CMK (cell line): ENCODE results near the gene INPP4B.

ENCODE experiments used
- DNase-seq: peaks from one replicate; pipeline ENCODE4 v3.0.0-alpha.2; 2010; ENCODE audit warnings: low read depth

INPP4B gene

GRCh38 chr4:142292231-142292630, 553.9 kb downstream of the INPP4B start:
- DNase-seq: no peak

DNA sequence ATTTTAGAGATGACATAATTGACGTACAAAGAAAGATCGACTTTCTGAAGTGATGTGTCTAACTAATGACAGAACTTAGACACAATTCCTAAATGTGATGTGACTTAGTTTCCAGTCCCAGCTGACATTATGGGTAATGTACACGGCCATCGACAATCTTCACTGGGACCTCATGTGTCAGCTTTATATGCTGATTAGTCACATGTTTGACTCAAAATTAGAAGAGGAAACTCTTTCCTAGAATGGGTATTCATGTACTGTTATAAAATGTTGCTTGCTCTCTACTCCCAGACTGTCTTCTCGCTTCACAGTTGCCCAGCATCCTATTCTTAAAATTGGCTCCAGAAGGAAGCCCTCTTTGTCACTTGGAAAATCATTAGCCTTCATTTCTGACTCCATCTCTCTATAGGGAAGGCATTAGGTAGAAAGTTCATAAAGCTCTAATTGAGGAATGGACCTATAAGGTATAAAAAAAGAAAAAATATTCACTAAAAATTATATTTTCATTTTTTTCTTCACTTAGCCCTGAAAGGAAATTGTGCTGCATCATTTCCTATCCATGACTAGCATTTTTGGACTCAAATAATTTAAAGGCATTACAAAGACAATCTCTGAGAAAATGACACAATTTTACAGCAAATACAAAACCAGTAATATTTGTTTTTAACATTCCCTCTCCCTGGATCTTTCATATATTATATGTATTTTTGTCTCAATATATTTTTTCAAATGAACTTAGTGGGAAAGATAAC, 554.6 kb downstream of the INPP4B start:
- DNase-seq: no peak

- no peak for DNase-seq
These were observed 558.7 kb downstream of the INPP4B start for GRCh38 chr4:142287371-142287770.

DNA sequence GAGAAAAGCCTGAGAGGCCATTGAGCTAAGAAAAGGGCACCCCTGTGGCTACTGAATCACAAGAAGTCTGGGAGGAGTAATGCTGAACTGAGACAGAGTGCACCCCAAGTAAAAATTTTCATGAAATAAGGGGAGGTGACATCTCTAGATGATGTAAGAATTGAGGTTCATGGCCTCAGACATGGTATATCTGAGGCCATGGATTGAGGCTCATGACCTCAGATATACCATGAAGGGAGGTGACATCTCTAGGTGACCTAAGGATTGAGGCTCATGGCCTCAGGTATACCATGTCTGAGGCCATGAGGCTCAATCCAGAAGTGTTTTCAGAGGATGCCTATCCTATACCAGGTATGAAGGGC, 560.9 kb downstream of the INPP4B start:
- DNase-seq: no peak

DNA sequence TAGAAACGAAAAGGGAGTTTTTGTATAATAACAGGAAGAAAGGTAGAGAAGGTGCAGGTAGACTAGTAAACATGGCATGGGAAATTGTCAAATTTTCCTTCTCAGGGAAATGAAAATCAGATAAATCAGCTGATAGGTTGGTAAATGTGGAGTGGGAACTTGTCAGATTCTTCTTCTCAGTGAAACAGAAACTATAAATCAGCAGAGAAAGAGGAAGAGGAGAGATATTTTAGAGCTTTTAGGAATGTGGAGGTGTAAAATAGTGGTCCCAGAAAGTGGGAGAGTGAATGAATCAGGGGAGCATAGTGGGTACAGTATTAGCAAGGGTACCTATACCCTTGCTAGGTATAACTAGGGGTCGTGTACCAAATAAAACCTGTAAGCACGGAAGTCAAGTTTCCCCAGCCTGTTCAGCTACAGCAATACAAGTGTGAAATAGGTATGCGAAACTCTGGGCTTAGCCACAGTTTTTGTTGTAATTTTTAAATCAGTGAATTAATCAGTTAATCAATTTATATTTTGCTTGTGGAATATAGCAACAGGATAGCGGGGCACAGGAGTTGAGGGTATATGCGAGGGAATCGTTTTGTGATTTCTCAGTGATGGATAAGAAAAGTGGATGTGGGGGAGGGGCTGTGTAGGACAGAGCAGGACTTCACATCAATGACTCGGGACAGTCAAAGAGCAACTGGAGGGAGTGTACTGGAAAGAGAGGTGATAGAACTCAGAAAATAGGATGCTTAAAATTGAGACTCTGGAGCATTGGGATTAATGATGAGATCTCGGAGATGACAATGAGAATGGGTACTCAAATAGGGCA, 561.5 kb downstream of the INPP4B start:
- no peak for DNase-seq

- DNase-seq: peak; percentile 15
These were observed 563.1 kb downstream of the INPP4B start for GRCh38 chr4:142282870-142283431.

GRCh38 chr4:142281999-142282398, 564.1 kb downstream of the INPP4B start:
- no peak for DNase-seq

DNA sequence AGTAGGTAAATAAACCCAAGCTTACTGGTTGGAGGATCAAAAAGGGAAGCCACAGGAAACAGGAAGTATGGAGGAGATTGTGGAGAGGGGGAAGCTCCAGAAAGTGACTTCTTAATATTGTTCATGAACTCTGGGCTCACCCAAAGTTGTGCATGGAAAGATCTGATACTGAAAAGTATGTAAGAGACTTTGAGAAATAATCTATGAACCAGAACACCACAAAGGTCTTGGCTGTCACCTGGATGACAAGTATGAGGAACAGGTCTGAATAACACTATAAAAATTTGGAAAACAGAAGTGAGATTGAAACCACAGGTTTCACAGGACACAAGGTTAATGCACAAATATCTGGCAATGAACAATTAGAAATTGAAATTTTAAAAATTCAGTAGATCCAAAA, 567.4 kb downstream of the INPP4B start:
- no peak for DNase-seq

GRCh38 chr4:142278171-142278570, 567.9 kb downstream of the INPP4B start:
- no peak for DNase-seq

DNA sequence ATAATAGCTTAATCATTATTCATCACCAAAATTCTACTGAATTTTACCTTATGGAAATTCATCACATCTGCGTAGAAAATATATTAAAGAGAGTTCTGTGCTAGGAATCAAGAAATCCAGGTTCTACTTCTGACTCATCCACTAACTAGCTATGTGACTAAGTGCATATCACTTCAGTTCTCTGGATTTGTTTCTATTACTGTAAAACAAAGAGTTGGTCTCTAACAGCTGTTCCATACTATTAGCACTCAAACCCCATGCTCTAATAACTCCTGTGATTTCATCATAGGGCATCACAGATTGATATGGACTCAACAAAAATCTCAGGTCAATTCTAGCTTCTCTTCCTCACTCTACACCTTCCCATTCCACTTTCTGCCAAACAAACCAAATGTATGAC, 572.0 kb downstream of the INPP4B start:
- no peak for DNase-seq

DNA sequence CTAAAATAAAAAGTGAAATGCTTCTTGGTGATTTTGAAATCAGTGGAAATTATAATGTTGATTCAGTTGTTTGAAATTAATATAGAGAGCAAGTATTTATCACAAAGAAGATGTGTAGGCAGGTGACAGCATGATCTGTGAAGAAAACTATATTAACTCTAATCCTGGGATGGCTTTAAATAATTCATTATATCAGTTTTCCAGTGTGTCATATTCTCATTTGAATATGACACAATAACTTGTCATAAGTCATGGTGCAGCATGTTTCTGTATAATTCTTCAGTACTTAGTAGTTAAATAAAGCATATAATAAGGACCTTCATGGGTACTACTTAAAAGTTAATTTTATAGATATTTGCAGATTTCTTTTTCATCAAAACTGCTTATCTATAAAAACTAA, 573.6 kb downstream of the INPP4B start:
- DNase-seq: no peak

DNA sequence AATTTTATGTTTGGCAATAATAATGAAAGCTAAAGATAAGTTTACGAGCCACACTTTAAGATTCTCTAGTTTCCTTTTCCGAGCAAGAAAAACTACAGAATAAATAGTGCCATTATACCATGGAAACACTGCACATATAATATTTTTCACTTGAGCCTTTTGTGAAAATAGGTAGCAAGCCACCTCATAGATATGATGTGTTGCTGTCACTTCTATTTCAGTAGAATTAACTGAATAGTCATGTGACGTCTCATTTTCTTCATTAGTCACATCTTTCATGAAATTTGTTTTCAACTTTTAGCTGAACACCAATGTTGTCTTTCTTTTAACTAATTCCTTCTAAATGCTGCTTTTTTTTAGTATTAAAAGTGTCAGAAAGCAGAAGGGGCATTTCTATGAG, 574.3 kb downstream of the INPP4B start:
- no peak for DNase-seq

GRCh38 chr4:142267101-142267500, 579.0 kb downstream of the INPP4B start:
- DNase-seq: no peak

GRCh38 chr4:142265946-142266345, 580.2 kb downstream of the INPP4B start:
- DNase-seq: no peak

DNA sequence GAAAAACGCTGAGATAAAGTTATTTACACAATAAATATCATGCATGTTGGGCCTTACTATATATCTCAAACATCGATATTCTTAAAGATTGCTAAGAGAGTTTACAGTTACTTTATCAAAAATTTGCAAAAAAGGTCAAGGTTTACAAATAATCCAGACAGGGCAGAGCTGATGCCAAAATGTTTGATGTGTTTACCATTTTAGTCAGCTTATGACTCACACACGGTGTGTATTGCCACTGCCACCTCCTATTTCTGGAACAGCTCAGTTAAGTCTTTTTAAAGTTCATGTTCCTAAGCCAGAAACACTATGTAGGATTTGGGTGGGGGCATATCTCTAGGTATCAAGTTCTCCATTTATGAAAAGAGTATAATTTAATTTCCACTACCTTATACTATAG, 580.6 kb downstream of the INPP4B start:
- no peak for DNase-seq

GRCh38 chr4:142264961-142265360, 581.1 kb downstream of the INPP4B start:
- peak; percentile 1 for DNase-seq

DNA sequence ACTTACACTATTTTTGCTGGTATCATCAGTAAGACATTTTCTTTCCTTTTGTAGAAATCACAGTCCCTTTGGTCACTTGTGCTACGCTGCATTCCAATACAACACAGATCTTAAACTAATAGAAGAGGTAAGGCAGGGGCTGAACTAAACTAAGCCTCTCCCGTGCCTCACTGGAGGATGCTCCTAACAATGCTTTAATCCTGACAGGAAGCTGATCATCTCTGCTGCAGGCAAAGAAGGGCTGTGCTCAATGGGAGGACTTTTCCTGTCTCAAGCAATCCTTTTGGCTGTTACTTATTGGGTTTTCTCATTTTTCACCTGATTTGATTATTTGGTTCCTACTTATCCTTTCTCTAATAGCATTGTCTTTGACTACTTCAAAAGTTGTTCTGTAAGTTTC, 583.1 kb downstream of the INPP4B start:
- DNase-seq: no peak

DNA sequence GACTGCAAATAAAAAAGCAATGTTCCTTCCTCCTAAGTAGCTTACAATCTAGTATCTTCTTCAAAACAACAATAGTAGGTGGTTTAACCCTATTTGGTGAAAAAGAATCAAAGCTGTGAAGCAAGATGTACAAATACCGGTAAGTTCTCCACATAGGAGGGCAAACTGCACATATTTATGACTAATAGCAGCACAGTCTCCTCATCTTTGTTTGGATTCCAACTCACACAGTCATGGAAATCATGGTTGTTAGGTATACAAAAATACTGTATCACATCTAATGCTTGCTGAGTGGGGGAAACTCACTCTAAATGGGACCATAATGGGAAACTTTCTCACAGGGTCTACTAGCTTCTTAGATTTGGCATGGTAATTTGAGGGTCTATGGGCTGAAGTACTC, 597.2 kb downstream of the INPP4B start:
- DNase-seq: no peak

GRCh38 chr4:142243255-142243654, 602.8 kb downstream of the INPP4B start:
- DNase-seq: no peak

DNA sequence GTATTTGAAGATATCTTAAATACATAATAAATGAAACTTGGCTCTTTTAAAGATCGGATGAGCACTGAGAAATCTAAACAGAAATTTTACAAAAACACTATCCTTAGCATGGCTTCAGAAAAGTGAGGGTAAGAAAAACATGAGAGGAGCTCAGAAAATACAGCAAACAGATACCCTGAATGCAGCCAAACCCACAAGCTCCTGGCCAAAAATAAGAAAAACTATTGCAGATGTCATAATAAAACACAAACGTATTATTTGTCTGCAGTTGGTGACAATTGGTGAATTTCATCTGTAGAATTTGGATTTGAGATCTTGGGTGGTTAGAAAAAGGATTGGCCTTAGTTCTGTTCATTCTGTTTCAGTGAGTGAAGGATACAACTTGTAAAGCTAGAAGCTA, 603.9 kb downstream of the INPP4B start:
- no peak for DNase-seq

DNA sequence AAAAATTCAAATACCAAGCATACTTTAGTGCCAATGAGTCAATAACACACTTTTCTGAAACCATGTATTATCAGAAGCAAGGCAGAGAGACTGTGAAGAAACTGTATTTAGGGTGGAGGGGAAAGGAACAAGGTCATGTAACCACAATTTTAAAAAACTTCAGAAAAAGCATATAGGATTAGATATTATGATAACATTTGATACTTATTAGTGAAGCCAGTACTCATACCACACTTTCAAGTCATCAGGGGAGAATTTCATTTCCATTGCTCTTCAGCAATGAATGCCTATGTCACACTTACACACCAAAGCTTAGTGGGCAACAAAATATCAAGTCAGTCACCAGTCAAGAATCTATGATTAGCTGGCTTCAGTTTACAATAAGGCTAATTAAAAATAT, 607.5 kb downstream of the INPP4B start:
- no peak for DNase-seq

DNA sequence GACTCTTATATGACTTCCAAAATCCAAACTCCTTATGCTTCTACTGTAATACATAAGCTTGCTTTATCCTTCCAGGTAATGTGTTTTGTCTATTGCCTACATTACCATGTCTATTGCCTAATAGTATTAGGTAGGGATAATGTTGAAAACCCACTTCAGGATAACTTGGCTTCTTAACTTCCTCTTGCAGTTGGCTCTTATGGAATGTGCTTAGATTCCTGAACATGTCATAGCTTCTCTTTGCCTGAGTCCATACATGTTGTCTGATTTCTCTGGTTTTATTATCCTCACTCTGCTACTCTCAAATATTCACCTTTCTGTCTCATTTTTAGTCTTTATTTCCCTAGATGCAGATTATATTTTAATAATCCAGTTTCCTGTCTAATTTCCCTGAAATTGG, 609.8 kb downstream of the INPP4B start:
- DNase-seq: no peak

DNA sequence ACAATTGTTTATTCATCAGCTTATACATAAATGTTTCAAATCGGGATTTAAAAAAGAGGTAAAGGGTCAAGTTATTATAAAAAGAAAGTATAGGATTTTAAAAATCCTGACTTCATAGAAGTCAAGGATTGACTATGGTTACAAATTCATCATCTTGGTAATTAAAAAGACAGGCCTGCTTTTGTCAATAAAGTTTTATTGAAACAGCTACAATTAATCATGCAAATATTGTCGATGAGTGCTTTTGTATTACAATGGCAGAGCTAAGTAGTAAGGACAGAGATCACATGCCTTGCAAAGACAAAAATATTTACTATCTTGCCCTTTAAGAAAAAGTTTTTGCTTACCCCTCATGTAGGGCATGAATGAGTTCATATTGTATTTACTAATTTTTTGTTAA, 614.3 kb downstream of the INPP4B start:
- DNase-seq: no peak
